ENCODE results near the gene NRP1.

DNA sequence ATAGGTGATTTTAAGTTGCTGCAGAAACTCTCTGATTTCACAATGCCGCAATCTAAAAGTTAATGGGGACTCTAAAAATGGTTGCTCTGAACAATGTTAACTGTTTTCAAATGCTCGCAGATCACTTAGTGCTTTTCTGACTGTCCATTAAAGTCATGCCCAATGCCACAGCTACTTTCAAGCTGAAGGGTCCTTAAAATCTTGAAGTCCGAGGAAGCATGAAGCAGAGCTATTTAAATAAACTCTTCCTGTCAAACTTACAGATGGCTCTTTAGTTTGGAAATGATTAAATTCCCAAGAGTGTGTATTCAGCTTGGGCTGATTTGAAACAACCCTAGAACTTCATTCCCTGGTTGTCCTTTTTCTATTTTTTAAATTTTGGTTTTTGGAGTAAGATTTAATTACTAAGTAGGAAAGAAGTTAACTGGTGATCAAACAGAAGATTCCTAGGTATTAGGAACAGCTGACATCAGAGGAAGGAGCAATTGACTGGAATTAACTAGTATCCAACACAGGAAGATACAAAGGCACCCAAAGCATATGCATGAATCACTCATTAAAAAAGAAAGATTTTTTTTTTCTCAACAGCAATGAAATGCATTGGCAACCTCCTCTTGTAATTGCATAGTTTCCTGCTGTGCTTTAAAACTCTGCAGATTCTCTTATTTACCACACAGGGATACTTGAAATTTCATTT is 105.1 kb downstream of the NRP1 start:
- TF ChIP-seq NR3C1 (IDR thresholded peaks at IDR 0.05) (no peak), GATA3 (IDR thresholded peaks at IDR 0.05; ENCODE audit: borderline replicate concordance) (no peak), TFCP2L1 (CRISPR knock-in tag; IDR thresholded peaks at IDR 0.05) (no peak), EP300 (IDR thresholded peaks at IDR 0.05) (no peak), CTCF (IDR thresholded peaks at IDR 0.05) (no peak)
